GM10266 (cell line): ENCODE data around the gene OR2L3.

Source experiments
- DNase-seq: peaks from one replicate; pipeline ENCODE4 v3.0.0; 2012; ENCODE audit errors: extremely low spot score
- CTCF ChIP-seq: IDR thresholded peaks from 2 replicates; pipeline ENCODE4 v1.5.1; 2012; ENCODE audit warnings: mild to moderate bottlenecking, low read depth; ENCODE audit not compliant: control insufficient read depth, insufficient read depth; ENCODE audit errors: missing control alignments

OR2L3 gene

GRCh38 chr1:248046536-248046935 lies at the start of gene OR2L3:
Gene OR2L3 (plus strand): TSS chr1:248046836. CDS start chr1:248060682, 13,846 bp downstream.
- DNase-seq, result no peak
- no peak for TF ChIP-seq CTCF

- TF ChIP-seq CTCF, result no peak
- DNase-seq, result no peak
Observed at GRCh38 chr1:247998811-247999210, 47.8 kb upstream of the OR2L3 start.

- DNase-seq, result no peak
- TF ChIP-seq CTCF, result no peak
Observed at GRCh38 chr1:248000169-248000568, 46.5 kb upstream of the OR2L3 start.

GRCh38 chr1:248007778-248008177 lies 38.9 kb upstream of the OR2L3 start:
- no peak for TF ChIP-seq CTCF
- DNase-seq, result no peak

GRCh38 chr1:248009681-248010080 lies 37.0 kb upstream of the OR2L3 start:
- TF ChIP-seq CTCF, result no peak
- no peak for DNase-seq

- TF ChIP-seq CTCF, result no peak
- DNase-seq, result no peak
Observed at GRCh38 chr1:248013229-248013710, 33.4 kb upstream of the OR2L3 start, which contains the start of gene OR2L5. Gene OR2L5 (plus strand): TSS chr1:248013660. CDS start chr1:248021948, 8,288 bp downstream.

GRCh38 chr1:248015803-248016202 lies 30.8 kb upstream of the OR2L3 start:
- TF ChIP-seq CTCF, result no peak
- DNase-seq, result no peak
